ENCODE results near the gene RPL27. TPM values are rescaled to one million over a fixed set of nuclear protein-coding genes. Genes with fewer than 3 reads are reported as not detected.

Gene RPL27
- total and polyA plus RNA-seq, 2 donors: 1,142 to 3,115 TPM

GRCh38 chr17:43006639-43007551 is 8.7 kb downstream of the RPL27 start, which contains the start of gene IFI35:
TSS of gene IFI35 (plus strand) at chr17:43006784. CDS start at chr17:43006948, 164 bp downstream.
- Histone ChIP-seq H3K27ac (ENCODE audit: low read depth) (peak within 1 kb of the TSS; percentile 90), H3K4me1 (ENCODE audit: insufficient read depth) (no peaks in the 10 kb centered on the region), H3K4me3 (ENCODE audit: low read depth, low read length) (peak within 1 kb of the TSS; percentile 68), H3K36me3 (ENCODE audit: insufficient read depth) (no peaks in the 10 kb centered on the region)
- DNase-seq (ENCODE audit: extremely low spot score): peak; percentile 47
- 28% methylated on average over 18 of the region's 18 CpGs for WGBS

DNA sequence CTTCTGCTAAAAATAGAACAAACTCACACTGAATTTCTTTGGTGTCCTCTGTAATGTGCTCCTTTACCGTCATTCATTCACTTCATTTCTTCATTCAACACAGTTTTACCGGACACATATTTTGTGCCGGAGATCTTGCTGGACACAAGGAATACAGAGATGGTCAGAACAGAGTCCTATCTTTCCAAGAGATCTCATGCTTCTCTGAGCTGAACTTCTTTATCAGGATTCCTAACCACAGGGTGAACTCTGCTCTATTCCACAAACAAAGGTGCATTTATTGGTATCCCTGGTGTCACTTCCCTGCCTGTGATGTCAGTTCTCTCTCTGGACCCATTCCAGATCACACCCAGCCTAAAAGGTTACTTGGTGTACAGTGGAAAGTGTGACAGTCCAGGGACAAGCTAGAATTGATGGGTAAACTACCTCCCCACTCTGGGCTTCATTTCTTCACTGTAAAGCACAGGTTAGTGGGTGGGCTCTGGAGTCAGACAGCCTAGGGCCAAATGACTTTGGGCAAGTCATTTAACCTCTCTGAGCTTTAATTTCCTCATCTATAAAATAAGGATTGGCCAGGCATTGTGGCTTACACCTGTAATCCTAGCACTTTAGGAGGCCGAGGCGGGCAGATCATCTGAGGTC is 12.6 kb downstream of the RPL27 start:
- 92% methylated on average over 5 of the region's 5 CpGs for WGBS
- Histone ChIP-seq H3K4me1 (ENCODE audit: insufficient read depth) (no peaks in the 10 kb centered on the region), H3K36me3 (ENCODE audit: insufficient read depth) (peaks cover 2% of the 10 kb centered on the region), H3K4me3 (ENCODE audit: low read depth, low read length) (no peak overlapping the region), H3K27ac (ENCODE audit: low read depth) (no peak overlapping the region)
- no peak for DNase-seq (ENCODE audit: extremely low spot score)

GRCh38 chr17:43011728-43012472 is 13.7 kb downstream of the RPL27 start:
- Histone ChIP-seq H3K4me3 (ENCODE audit: low read depth, low read length) (no peak overlapping the region), H3K36me3 (ENCODE audit: insufficient read depth) (peaks cover 2% of the 10 kb centered on the region), H3K27ac (ENCODE audit: low read depth) (no peak overlapping the region), H3K4me1 (ENCODE audit: insufficient read depth) (no peaks in the 10 kb centered on the region)
- WGBS: 72% methylated on average over 15 of the region's 15 CpGs
- DNase-seq (ENCODE audit: extremely low spot score): no peak

GRCh38 chr17:43013296-43013695 is 15.1 kb downstream of the RPL27 start:
- peaks cover 2% of the 10 kb centered on the region for H3K36me3 ChIP-seq (ENCODE audit: insufficient read depth)
- WGBS: 76% methylated on average over 8 of the region's 8 CpGs
- no peak for DNase-seq (ENCODE audit: extremely low spot score)
- no peak overlapping the region for H3K4me3 ChIP-seq (ENCODE audit: low read depth, low read length)
- H3K4me1 ChIP-seq (ENCODE audit: insufficient read depth): no peaks in the 10 kb centered on the region
- no peak overlapping the region for H3K27ac ChIP-seq (ENCODE audit: low read depth)

DNA sequence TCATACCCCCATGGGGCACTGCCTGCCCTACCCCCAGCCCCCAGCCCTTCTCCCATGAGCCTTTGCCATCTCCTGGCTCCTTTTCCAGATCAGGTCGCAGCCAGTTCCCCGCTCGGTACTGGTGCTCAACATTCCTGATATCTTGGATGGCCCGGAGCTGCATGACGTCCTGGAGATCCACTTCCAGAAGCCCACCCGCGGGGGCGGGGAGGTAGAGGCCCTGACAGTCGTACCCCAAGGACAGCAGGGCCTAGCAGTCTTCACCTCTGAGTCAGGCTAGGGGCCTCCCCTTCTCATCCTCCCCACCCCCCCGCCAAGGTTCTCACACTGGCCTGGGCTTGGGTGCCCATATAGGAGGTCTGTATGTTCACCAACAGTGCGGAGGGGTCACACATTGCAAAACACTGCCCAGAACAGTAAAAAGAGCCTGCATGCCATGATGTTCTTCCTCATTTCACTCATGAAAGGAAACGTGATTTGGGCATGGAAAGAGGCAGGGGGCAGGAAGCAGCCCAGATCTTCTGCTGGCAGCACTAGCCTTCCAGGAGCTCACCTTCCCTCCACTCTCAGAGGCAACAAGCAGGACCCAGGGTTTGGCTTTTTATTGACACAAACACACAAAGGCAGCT is 15.9 kb downstream of the RPL27 start:
- Histone ChIP-seq H3K27ac (ENCODE audit: low read depth) (no peak overlapping the region), H3K36me3 (ENCODE audit: insufficient read depth) (peaks cover 2% of the 10 kb centered on the region), H3K4me3 (ENCODE audit: low read depth, low read length) (no peak overlapping the region), H3K4me1 (ENCODE audit: insufficient read depth) (no peaks in the 10 kb centered on the region)
- no peak for DNase-seq (ENCODE audit: extremely low spot score)
- 70% methylated on average over 12 of the region's 12 CpGs for WGBS

DNA sequence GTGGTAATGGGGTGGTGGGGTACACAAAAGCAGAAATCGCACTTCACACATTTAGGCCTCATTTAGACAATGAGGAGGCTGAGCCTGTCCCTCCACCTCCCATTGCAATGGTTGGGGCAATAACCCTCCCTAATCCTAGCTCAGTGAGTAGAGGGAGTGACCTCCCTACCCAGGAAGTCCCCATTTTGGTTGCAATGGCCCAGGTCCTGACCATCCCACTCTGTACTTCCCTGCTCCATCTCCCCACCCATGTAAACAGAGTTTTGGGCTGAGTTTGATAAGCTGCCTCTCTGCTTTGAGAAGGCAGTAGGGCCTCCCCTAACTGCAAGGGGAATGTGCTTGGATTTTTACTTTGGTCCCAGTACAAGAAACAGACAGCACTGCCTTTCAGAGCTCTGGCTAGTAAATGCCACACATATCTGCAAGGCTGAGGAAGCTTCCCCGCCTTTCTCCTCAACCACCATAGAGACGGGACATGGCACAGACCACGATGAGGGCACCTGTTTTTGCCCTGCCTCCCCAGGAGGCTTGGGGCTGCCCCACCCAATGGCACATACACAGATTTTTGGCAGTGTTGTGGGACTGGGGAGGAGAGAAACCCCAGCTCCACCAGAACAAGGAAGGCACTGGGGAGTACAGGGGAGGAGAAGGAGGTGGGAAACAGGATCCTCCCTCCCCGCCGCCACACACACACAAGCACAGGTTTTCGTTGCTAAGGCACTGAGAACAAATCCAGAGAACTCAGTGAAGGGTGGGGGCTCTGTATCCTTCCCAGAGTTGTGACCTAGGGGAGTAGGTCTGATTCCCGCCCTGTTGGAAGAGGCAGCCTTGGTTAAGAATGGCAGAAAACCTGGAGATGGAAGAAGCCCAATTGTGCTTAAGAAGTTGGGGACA is 16.7 kb downstream of the RPL27 start:
- no peak for DNase-seq (ENCODE audit: extremely low spot score)
- Histone ChIP-seq H3K36me3 (ENCODE audit: insufficient read depth) (peaks cover 2% of the 10 kb centered on the region), H3K27ac (ENCODE audit: low read depth) (no peak overlapping the region), H3K4me1 (ENCODE audit: insufficient read depth) (no peaks in the 10 kb centered on the region), H3K4me3 (ENCODE audit: low read depth, low read length) (no peak overlapping the region)
- 78% methylated on average over 8 of the region's 8 CpGs for WGBS

GRCh38 chr17:43015579-43015978 is 17.4 kb downstream of the RPL27 start:
- no peak for DNase-seq (ENCODE audit: extremely low spot score)
- H3K27ac ChIP-seq (ENCODE audit: low read depth): no peak overlapping the region
- 54% methylated on average over 9 of the region's 9 CpGs for WGBS
- peaks cover 1% of the 10 kb centered on the region for H3K4me1 ChIP-seq (ENCODE audit: insufficient read depth)
- peaks cover 2% of the 10 kb centered on the region for H3K36me3 ChIP-seq (ENCODE audit: insufficient read depth)
- no peak overlapping the region for H3K4me3 ChIP-seq (ENCODE audit: low read depth, low read length)

- WGBS: 85% methylated on average over 7 of the region's 7 CpGs
- Histone ChIP-seq H3K36me3 (ENCODE audit: insufficient read depth) (peaks cover 2% of the 10 kb centered on the region), H3K4me3 (ENCODE audit: low read depth, low read length) (no peak overlapping the region), H3K4me1 (ENCODE audit: insufficient read depth) (peaks cover 1% of the 10 kb centered on the region), H3K27ac (ENCODE audit: low read depth) (peak overlapping the region; percentile 7)
- no peak for DNase-seq (ENCODE audit: extremely low spot score)
Observed at GRCh38 chr17:43016216-43016615, 18.0 kb downstream of the RPL27 start.

- Histone ChIP-seq H3K36me3 (ENCODE audit: insufficient read depth) (no peaks in the 10 kb centered on the region), H3K27ac (ENCODE audit: low read depth) (no peak overlapping the region), H3K4me3 (ENCODE audit: low read depth, low read length) (no peak overlapping the region), H3K4me1 (ENCODE audit: insufficient read depth) (peaks cover 1% of the 10 kb centered on the region)
- DNase-seq (ENCODE audit: extremely low spot score): no peak
- WGBS: 65% methylated on average over 19 of the region's 19 CpGs
Observed at GRCh38 chr17:43018008-43018853, 20.0 kb downstream of the RPL27 start.

DNA sequence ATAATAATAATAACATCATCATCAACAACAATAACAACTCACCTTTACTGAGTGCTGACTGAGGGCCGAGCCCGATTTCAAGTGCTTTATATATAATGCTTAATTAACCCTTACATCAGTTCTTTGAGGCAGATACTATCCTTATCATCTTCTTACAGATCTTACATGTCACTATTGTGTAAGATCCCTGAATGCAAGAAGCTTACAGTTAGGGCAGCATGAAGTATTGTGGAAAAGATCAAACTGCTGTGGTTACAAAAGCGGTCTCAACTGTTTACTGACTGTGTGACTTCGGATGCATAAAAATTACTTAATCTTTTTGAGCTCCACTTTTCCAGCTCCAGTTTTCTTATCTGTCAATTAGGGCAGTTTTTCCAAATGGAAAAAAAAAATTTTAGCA is 20.7 kb downstream of the RPL27 start:
- H3K4me3 ChIP-seq (ENCODE audit: low read depth, low read length): no peak overlapping the region
- 40% methylated on average over 4 of the region's 4 CpGs for WGBS
- H3K27ac ChIP-seq (ENCODE audit: low read depth): no peak overlapping the region
- DNase-seq (ENCODE audit: extremely low spot score): no peak
- H3K4me1 ChIP-seq (ENCODE audit: insufficient read depth): peaks cover 1% of the 10 kb centered on the region
- H3K36me3 ChIP-seq (ENCODE audit: insufficient read depth): no peaks in the 10 kb centered on the region

- no peak for DNase-seq (ENCODE audit: extremely low spot score)
- peaks cover 1% of the 10 kb centered on the region for H3K4me1 ChIP-seq (ENCODE audit: insufficient read depth)
- WGBS: 24% methylated on average over 7 of the region's 7 CpGs
- H3K4me3 ChIP-seq (ENCODE audit: low read depth, low read length): no peak overlapping the region
- H3K36me3 ChIP-seq (ENCODE audit: insufficient read depth): no peaks in the 10 kb centered on the region
- H3K27ac ChIP-seq (ENCODE audit: low read depth): peak overlapping the region; percentile 42
Observed at GRCh38 chr17:43019418-43019817, 21.2 kb downstream of the RPL27 start.

All from urinary bladder (tissue), 4 donors.